GM19463 (cell line): ENCODE measurements around the gene RRP12.
"Not testable (repeated sequence)": the region's sequence is repeated elsewhere in the genome, so short reads cannot be mapped to it uniquely, and the experiment has no call there.

Experiments
- ATAC-seq: cut with Tn5 transposase; IDR thresholded peaks from one replicate; pipeline ENCODE4 v1.9.1; 2021; ENCODE audit warnings: mild to moderate bottlenecking, moderate library complexity; ENCODE audit not compliant: unreplicated experiment

Gene RRP12

GRCh38 chr10:97367126-97367649 is 34.0 kb downstream of the RRP12 start:
- no peak for ATAC-seq

GRCh38 chr10:97366572-97366971 is 34.6 kb downstream of the RRP12 start:
- no peak for ATAC-seq

GRCh38 chr10:97365761-97366351 is 35.3 kb downstream of the RRP12 start:
- ATAC-seq: no peak

- no peak for ATAC-seq
These were observed 38.1 kb downstream of the RRP12 start for GRCh38 chr10:97363071-97363470.

- no peak for ATAC-seq
These were observed 38.7 kb downstream of the RRP12 start for GRCh38 chr10:97362310-97363033.

- ATAC-seq: no peak
These were observed 39.6 kb downstream of the RRP12 start for GRCh38 chr10:97361537-97361901.

GRCh38 chr10:97360705-97361536 is 40.2 kb downstream of the RRP12 start:
- ATAC-seq: no peak

GRCh38 chr10:97358781-97359180 is 42.4 kb downstream of the RRP12 start:
- no peak for ATAC-seq

GRCh38 chr10:97358349-97358748 is 42.8 kb downstream of the RRP12 start:
- no peak for ATAC-seq

GRCh38 chr10:97356918-97357317 is 44.2 kb downstream of the RRP12 start:
- ATAC-seq: no peak

- ATAC-seq: no peak
These were observed 44.7 kb downstream of the RRP12 start for GRCh38 chr10:97356318-97356914.

GRCh38 chr10:97355571-97355975 is 45.6 kb downstream of the RRP12 start:
- no peak for ATAC-seq

- no peak for ATAC-seq
These were observed 47.2 kb downstream of the RRP12 start for GRCh38 chr10:97353945-97354344.

- no peak for ATAC-seq
These were observed 51.2 kb downstream of the RRP12 start for GRCh38 chr10:97349752-97350513.

- no peak for ATAC-seq
These were observed 53.8 kb downstream of the RRP12 start for GRCh38 chr10:97347317-97347716.

GRCh38 chr10:97343664-97344063 is 57.5 kb downstream of the RRP12 start:
- ATAC-seq: not testable (repeated sequence)

- no peak for ATAC-seq
These were observed 59.7 kb downstream of the RRP12 start for GRCh38 chr10:97341416-97341815.

- no peak for ATAC-seq
These were observed 63.1 kb downstream of the RRP12 start for GRCh38 chr10:97338041-97338440.

- no peak for ATAC-seq
These were observed 64.0 kb downstream of the RRP12 start for GRCh38 chr10:97336942-97337831.

- ATAC-seq: no peak
These were observed 64.7 kb downstream of the RRP12 start for GRCh38 chr10:97336446-97336845.
